ENCODE data around the gene GPR137. TPM values are rescaled to one million over a fixed set of nuclear protein-coding genes. Genes with fewer than 3 reads are reported as not detected.
A peak's percentile ranks its signal among the peaks of the same experiment; 100 is the strongest.

The GPR137 gene
- total and polyA plus RNA-seq, 9 of the 15 experiments (the other 6 are each of a cell fraction or from before 2014, with no cell fraction given), result 0.32 to 26.7 (median 10.7) TPM

DNA sequence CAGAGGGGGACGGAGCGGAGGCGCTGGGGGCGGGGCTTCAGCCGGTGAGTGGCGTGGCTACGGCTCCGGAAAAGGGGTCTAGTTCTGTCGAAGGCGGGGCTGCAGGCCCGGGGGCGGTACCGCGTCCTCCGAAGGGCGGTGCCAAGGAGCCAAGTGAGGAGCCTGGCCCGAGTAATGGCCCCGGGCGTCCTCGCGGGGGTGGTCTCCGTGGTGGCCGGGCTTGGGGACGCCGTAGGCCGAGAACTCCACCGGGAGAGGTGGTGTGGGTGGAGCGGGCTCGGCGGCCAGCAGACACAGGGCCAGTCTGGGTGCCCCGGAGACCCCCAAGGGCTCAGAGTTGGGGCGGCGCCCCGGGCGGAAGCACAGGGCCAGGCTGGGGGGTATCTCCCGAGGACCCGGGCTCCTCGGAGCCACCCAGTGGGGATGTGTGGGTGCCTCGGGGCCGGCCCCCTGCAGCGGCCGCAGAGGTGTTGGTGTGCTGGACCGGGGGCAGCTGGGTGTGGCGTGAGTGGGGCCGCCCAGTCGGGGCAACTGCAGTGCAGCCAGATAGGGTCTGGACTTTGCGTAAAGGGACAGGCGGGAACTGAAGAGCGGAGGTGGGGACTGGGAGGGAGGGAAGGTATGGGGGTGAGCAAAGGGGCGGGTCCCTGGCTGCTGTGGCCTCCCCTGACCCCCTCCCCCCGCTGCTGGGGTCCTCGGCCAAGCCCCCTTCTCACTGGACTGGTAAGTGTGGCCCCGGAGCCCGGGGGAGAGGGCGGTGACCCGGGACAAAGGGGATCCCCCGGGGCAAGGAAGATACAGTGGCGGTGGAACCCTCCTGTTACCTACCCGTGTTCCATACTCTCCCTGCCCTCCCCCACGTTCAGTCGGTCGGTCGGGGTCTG is 43.9 kb upstream of the GPR137 start (continued):
- TF ChIP-seq, protein P1, sequence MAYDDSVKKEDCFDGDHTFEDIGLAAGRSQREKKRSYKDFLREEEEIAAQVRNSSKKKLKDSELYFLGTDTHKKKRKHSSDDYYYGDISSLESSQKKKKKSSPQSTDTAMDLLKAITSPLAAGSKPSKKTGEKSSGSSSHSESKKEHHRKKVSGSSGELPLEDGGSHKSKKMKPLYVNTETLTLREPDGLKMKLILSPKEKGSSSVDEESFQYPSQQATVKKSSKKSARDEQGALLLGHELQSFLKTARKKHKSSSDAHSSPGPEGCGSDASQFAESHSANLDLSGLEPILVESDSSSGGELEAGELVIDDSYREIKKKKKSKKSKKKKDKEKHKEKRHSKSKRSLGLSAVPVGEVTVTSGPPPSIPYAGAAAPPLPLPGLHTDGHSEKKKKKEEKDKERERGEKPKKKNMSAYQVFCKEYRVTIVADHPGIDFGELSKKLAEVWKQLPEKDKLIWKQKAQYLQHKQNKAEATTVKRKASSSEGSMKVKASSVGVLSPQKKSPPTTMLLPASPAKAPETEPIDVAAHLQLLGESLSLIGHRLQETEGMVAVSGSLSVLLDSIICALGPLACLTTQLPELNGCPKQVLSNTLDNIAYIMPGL (CRISPR knock-in tag; IDR thresholded peaks at IDR 0.05), result peak; percentile 62; the same call in 1 of the 2 replicates
- TF ChIP-seq ZNF263 (CRISPR knock-in tag; IDR thresholded peaks at IDR 0.05; ENCODE audit: borderline replicate concordance), result 0 out of 2 replicates have a peak, but pooled peaks have one; percentile 8
- TF ChIP-seq, protein P2, sequence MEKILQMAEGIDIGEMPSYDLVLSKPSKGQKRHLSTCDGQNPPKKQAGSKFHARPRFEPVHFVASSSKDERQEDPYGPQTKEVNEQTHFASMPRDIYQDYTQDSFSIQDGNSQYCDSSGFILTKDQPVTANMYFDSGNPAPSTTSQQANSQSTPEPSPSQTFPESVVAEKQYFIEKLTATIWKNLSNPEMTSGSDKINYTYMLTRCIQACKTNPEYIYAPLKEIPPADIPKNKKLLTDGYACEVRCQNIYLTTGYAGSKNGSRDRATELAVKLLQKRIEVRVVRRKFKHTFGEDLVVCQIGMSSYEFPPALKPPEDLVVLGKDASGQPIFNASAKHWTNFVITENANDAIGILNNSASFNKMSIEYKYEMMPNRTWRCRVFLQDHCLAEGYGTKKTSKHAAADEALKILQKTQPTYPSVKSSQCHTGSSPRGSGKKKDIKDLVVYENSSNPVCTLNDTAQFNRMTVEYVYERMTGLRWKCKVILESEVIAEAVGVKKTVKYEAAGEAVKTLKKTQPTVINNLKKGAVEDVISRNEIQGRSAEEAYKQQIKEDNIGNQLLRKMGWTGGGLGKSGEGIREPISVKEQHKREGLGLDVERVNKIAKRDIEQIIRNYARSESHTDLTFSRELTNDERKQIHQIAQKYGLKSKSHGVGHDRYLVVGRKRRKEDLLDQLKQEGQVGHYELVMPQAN (IDR thresholded peaks at IDR 0.05; ENCODE audit: borderline replicate concordance), result peak; percentile 27; the same call in 1 of the 2 replicates
- no peak for TF ChIP-seq FOXA3 (CRISPR knock-in tag; conservative IDR thresholded peaks at IDR 0.05 in 1 of 2, IDR thresholded peaks at IDR 0.05 in 1 of 2)
- TF ChIP-seq, protein P3, sequence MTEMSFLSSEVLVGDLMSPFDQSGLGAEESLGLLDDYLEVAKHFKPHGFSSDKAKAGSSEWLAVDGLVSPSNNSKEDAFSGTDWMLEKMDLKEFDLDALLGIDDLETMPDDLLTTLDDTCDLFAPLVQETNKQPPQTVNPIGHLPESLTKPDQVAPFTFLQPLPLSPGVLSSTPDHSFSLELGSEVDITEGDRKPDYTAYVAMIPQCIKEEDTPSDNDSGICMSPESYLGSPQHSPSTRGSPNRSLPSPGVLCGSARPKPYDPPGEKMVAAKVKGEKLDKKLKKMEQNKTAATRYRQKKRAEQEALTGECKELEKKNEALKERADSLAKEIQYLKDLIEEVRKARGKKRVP (CRISPR knock-in tag; IDR thresholded peaks at IDR 0.05), result no peak
- TF ChIP-seq, protein P4, sequence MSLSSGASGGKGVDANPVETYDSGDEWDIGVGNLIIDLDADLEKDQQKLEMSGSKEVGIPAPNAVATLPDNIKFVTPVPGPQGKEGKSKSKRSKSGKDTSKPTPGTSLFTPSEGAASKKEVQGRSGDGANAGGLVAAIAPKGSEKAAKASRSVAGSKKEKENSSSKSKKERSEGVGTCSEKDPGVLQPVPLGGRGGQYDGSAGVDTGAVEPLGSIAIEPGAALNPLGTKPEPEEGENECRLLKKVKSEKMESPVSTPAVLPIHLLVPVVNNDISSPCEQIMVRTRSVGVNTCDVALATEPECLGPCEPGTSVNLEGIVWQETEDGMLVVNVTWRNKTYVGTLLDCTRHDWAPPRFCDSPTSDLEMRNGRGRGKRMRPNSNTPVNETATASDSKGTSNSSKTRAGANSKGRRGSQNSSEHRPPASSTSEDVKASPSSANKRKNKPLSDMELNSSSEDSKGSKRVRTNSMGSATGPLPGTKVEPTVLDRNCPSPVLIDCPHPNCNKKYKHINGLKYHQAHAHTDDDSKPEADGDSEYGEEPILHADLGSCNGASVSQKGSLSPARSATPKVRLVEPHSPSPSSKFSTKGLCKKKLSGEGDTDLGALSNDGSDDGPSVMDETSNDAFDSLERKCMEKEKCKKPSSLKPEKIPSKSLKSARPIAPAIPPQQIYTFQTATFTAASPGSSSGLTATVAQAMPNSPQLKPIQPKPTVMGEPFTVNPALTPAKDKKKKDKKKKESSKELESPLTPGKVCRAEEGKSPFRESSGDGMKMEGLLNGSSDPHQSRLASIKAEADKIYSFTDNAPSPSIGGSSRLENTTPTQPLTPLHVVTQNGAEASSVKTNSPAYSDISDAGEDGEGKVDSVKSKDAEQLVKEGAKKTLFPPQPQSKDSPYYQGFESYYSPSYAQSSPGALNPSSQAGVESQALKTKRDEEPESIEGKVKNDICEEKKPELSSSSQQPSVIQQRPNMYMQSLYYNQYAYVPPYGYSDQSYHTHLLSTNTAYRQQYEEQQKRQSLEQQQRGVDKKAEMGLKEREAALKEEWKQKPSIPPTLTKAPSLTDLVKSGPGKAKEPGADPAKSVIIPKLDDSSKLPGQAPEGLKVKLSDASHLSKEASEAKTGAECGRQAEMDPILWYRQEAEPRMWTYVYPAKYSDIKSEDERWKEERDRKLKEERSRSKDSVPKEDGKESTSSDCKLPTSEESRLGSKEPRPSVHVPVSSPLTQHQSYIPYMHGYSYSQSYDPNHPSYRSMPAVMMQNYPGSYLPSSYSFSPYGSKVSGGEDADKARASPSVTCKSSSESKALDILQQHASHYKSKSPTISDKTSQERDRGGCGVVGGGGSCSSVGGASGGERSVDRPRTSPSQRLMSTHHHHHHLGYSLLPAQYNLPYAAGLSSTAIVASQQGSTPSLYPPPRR (CRISPR knock-in tag; IDR thresholded peaks at IDR 0.05; ENCODE audit: borderline replicate concordance), result 0 out of 2 replicates have a peak, but pooled peaks have one; percentile 58
- peak; percentile 47; the same call in 1 of the 2 replicates for TF ChIP-seq CREM (IDR thresholded peaks at IDR 0.05; ENCODE audit: low read depth)
- 0 out of 2 replicates have a peak, but pooled peaks have one; percentile 43 for TF ChIP-seq MYNN (IDR thresholded peaks at IDR 0.05)
- no peak for TF ChIP-seq MYNN (CRISPR knock-in tag; IDR thresholded peaks at IDR 0.05)
- TF ChIP-seq PCBP1 (IDR thresholded peaks at IDR 0.05; ENCODE audit: low read depth, low read length, poor library complexity, severe bottlenecking), result peak; percentile 51
- TF ChIP-seq SRSF7 (optimal IDR thresholded peaks at IDR 0.05; ENCODE audit: low read depth, low read length), result no peak
- TF ChIP-seq TBP (optimal IDR thresholded peaks at IDR 0.05; ENCODE audit: low read depth, low read length), result peak; percentile 79
- TF ChIP-seq ZBTB1 (CRISPR knock-in tag; IDR thresholded peaks at IDR 0.05; ENCODE audit: borderline replicate concordance, low read depth), result 0 out of 2 replicates have a peak, but pooled peaks have one; percentile 21
- TF ChIP-seq MTA3 (IDR thresholded peaks at IDR 0.05; ENCODE audit: borderline replicate concordance), result 0 out of 2 replicates have a peak, but pooled peaks have one; percentile 26
